Large intestine (tissue), 3 donors: ENCODE results near the gene KLHL29. TPM values are rescaled to one million over a fixed set of nuclear protein-coding genes. Genes with fewer than 3 reads are reported as not detected.

Source experiments
- DNase-seq, 2 donors: peaks; one replicate each; pipeline versions ENCODE4 v3.0.0 to v3.0.0-alpha.2; 2013
- H3K27ac ChIP-seq: one replicate; pipeline ENCODE4 v1.5.1; 2013; ENCODE audit warnings: low read length
- H3K27me3 ChIP-seq: 2 replicates; pipeline ENCODE4 v1.6.1; 2013; ENCODE audit warnings: low read length; ENCODE audit not compliant: control insufficient read depth, insufficient read depth
- H3K36me3 ChIP-seq: 2 replicates; pipeline ENCODE4 v1.6.1; 2013; ENCODE audit warnings: low read length; ENCODE audit not compliant: control insufficient read depth, insufficient read depth
- H3K4me1 ChIP-seq: one replicate; pipeline ENCODE4 v1.6.1; 2013; ENCODE audit warnings: low read length; ENCODE audit not compliant: control insufficient read depth, insufficient read depth
- H3K4me3 ChIP-seq: one replicate; pipeline ENCODE4 v1.5.1; 2013; ENCODE audit warnings: low read length
- H3K9me3 ChIP-seq: one replicate; pipeline ENCODE4 v1.6.1; 2013; ENCODE audit warnings: mild to moderate bottlenecking, low read depth, low read length, moderate library complexity; ENCODE audit not compliant: control insufficient read depth
- WGBS: methylation state at CpG from one replicate; pipeline ENCODE4 v1.1.5; 2013; ENCODE audit warnings: low lambda C conversion rate; ENCODE audit not compliant: insufficient coverage; 5-methylcytosine and 5-hydroxymethylcytosine counted together
- polyA plus RNA-seq: library from polyadenylated mRNA; unstranded; fragments of 120-200 nt; gene quantifications from one replicate; pipeline ENCODE4 v1.2.1, GENCODE V29; 2013

Gene KLHL29
- polyA plus RNA-seq, 1 donor, result 5.9 TPM

- Histone ChIP-seq H3K4me1 (peaks cover 5% of the 10 kb centered on the region), H3K4me3 (no peak overlapping the region), H3K9me3 (no peaks in the 10 kb centered on the region), H3K27ac (no peak overlapping the region), H3K36me3 (no peaks in the 10 kb centered on the region), H3K27me3 (peaks cover 7% of the 10 kb centered on the region)
- 60% methylated on average over 1 of the region's 15 CpGs for WGBS
- no peak for DNase-seq
Measured at GRCh38 chr2:23468474-23469141, 83.6 kb downstream of the KLHL29 start.

- no peak overlapping the region for H3K4me3 ChIP-seq
- no peak for DNase-seq
- H3K27me3 ChIP-seq, result peaks cover 6% of the 10 kb centered on the region
- no peaks in the 10 kb centered on the region for H3K9me3 ChIP-seq
- H3K36me3 ChIP-seq, result no peaks in the 10 kb centered on the region
- 80% methylated on average over 3 of the region's 10 CpGs for WGBS
- no peak overlapping the region for H3K27ac ChIP-seq
- H3K4me1 ChIP-seq, result peaks cover 5% of the 10 kb centered on the region
Measured at GRCh38 chr2:23469142-23469540, 84.2 kb downstream of the KLHL29 start.

DNA sequence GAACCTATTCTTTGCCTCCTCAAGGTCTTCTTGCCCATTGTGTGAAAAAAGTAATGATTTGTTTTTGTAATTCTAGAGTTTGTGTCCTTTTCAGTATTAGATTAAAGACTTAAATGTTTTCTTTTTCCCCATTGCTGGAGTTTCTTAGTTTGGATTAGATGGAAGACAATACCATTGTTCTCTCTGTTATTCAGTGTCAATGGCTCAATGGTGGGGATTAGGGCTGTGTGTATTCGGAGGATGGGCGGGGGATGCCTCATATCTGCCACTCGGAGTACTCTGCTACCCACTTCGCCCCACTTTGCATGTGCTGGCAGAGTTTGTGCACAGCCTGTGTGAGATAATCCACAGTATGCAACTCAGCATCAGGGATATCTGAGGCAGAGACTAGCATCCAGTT lies 90.1 kb downstream of the KLHL29 start:
- no peaks in the 10 kb centered on the region for H3K36me3 ChIP-seq
- no peak for DNase-seq
- H3K27me3 ChIP-seq, result no peaks in the 10 kb centered on the region
- no peak overlapping the region for H3K27ac ChIP-seq
- no peaks in the 10 kb centered on the region for H3K9me3 ChIP-seq
- WGBS, result no CpG with 5 or more reads among the region's 4 CpGs
- peaks cover 3% of the 10 kb centered on the region for H3K4me1 ChIP-seq
- no peak overlapping the region for H3K4me3 ChIP-seq

DNA sequence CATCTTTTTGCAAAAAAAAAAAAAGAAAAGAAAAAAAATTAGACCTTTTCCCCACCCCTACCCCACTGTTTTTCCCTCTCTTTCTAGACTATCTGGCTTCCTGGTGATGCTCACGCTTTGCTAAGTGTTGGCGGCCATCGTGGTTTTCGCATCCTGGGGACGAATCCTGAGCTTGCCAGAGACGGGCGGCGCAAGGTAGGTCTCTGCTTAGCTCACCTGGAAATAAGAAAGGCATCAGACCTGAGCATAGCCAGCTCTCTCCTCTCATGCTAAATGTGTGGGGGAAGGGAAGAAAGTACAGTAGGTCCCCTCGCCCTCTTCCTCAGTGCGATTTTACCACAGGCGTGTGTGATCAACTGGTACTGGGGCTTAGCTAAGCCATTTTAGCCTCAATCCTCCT lies 90.5 kb downstream of the KLHL29 start:
- H3K36me3 ChIP-seq, result no peaks in the 10 kb centered on the region
- H3K27me3 ChIP-seq, result no peaks in the 10 kb centered on the region
- no peak overlapping the region for H3K27ac ChIP-seq
- H3K4me1 ChIP-seq, result peaks cover 3% of the 10 kb centered on the region
- H3K9me3 ChIP-seq, result no peaks in the 10 kb centered on the region
- H3K4me3 ChIP-seq, result no peak overlapping the region
- no CpG with 5 or more reads among the region's 11 CpGs for WGBS
- no peak for DNase-seq

- no peak overlapping the region for H3K27ac ChIP-seq
- no peak for DNase-seq
- H3K27me3 ChIP-seq, result no peaks in the 10 kb centered on the region
- H3K36me3 ChIP-seq, result no peaks in the 10 kb centered on the region
- no CpG with 5 or more reads among the region's 7 CpGs for WGBS
- H3K4me1 ChIP-seq, result no peaks in the 10 kb centered on the region
- H3K4me3 ChIP-seq, result no peak overlapping the region
- no peaks in the 10 kb centered on the region for H3K9me3 ChIP-seq
Measured at GRCh38 chr2:23476786-23477185, 91.8 kb downstream of the KLHL29 start.

DNA sequence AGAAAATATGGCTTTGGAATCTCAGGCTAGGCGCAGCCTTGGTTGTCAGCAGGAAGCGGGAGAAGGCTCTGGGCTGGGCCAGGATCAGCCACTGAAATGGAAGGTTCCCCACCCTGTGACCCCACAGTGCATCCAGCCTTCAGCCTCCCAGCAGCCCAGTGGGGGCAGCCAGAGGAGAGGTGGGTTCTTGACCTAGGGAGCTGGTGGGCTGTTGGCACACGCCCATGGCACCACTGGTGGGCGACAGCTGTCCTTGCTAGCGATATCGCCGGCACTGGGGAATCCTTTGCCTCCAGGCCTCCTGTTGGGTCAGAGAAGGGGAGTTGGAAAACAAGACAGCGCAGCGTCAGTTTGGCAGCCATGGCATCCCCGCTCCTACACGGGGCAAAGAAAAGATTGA lies 92.4 kb downstream of the KLHL29 start:
- Histone ChIP-seq H3K36me3 (no peaks in the 10 kb centered on the region), H3K9me3 (no peaks in the 10 kb centered on the region), H3K27ac (no peak overlapping the region), H3K4me1 (no peaks in the 10 kb centered on the region), H3K27me3 (no peaks in the 10 kb centered on the region), H3K4me3 (no peak overlapping the region)
- WGBS, result no CpG with 5 or more reads among the region's 11 CpGs
- DNase-seq, result no peak

GRCh38 chr2:23478087-23478932 lies 93.3 kb downstream of the KLHL29 start:
- H3K36me3 ChIP-seq, result no peaks in the 10 kb centered on the region
- DNase-seq, result no peak
- H3K4me3 ChIP-seq, result no peak overlapping the region
- H3K27ac ChIP-seq, result no peak overlapping the region
- no peaks in the 10 kb centered on the region for H3K27me3 ChIP-seq
- no peaks in the 10 kb centered on the region for H3K4me1 ChIP-seq
- WGBS, result no CpG with 5 or more reads among the region's 17 CpGs
- no peaks in the 10 kb centered on the region for H3K9me3 ChIP-seq

- Histone ChIP-seq H3K4me3 (no peak overlapping the region), H3K9me3 (no peaks in the 10 kb centered on the region), H3K27ac (no peak overlapping the region), H3K4me1 (no peaks in the 10 kb centered on the region), H3K27me3 (no peaks in the 10 kb centered on the region), H3K36me3 (no peaks in the 10 kb centered on the region)
- DNase-seq, result no peak
- WGBS, result no CpG with 5 or more reads among the region's 20 CpGs
Measured at GRCh38 chr2:23478933-23479683, 94.1 kb downstream of the KLHL29 start.

DNA sequence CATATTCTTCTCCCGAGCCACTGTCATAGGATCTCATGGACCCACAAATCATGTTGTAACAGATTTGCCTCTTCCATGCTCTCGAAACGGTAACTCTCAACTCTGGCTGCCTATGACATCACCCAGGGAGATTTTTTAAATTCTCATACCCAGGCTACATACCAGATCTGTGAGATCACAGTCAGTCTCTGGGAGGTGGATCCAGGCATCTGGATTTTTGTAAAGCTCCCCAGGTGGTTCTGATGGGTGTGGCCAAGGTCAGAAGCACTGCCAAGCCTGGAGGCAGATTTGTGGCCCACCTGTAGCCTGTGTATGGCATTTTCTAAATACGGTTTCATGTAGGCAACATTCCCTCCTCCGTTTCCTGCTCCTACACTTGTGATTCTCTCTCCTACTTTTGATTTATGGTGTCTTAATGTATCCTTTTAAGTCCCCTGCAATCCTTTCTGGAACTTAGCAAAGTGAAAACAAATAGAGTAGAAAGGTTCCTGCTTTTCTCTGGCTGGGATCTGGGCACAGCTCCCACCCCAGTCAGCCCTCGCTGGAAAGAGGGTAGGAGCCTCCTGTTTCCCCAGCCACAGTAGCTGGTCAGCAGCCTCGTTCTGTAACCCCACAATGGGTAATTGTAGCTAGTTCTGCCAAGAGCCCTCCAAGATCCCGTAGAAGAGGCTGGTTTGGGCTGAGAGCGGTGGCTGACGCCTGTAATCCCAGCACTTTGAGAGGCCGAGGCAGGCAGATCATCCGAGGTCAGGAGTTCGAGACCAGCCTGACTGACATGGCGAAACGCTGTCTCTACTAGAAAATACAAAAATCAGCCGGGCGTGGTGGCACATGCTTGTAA lies 96.2 kb downstream of the KLHL29 start:
- H3K9me3 ChIP-seq, result no peaks in the 10 kb centered on the region
- no peak overlapping the region for H3K27ac ChIP-seq
- 60% methylated on average over 1 of the region's 17 CpGs for WGBS
- H3K27me3 ChIP-seq, result no peaks in the 10 kb centered on the region
- no peaks in the 10 kb centered on the region for H3K4me1 ChIP-seq
- H3K36me3 ChIP-seq, result no peaks in the 10 kb centered on the region
- H3K4me3 ChIP-seq, result no peak overlapping the region
- DNase-seq, result peak in 1 of 2 donors; percentile 29

- Histone ChIP-seq H3K4me3 (no peak overlapping the region), H3K27me3 (no peaks in the 10 kb centered on the region), H3K4me1 (no peaks in the 10 kb centered on the region), H3K36me3 (no peaks in the 10 kb centered on the region), H3K27ac (no peak overlapping the region), H3K9me3 (no peaks in the 10 kb centered on the region)
- 100% methylated on average over 1 of the region's 9 CpGs for WGBS
- DNase-seq, result no peak
Measured at GRCh38 chr2:23482188-23482587, 97.2 kb downstream of the KLHL29 start.
